Suprapubic skin (tissue), 4 donors: ENCODE results near the gene NADSYN1. TPM values are rescaled to one million over a fixed set of nuclear protein-coding genes. Genes with fewer than 3 reads are reported as not detected.

ENCODE experiments used
- DNase-seq, 2 donors: peaks; one replicate each; pipeline ENCODE4 v3.0.0-alpha.2; 2019; ENCODE audit warnings: low spot score in 2 of 2
- H3K27ac ChIP-seq: fragments of 200-600 bp; sonication (generic); one replicate; pipeline ENCODE4 v1.5.1; 2019
- H3K27me3 ChIP-seq: fragments of 200-600 bp; sonication (generic); one replicate; pipeline ENCODE4 v1.5.1; 2019
- H3K36me3 ChIP-seq: fragments of 200-600 bp; sonication (generic); one replicate; pipeline ENCODE4 v1.5.1; 2019
- H3K4me1 ChIP-seq: fragments of 200-600 bp; sonication (generic); one replicate; pipeline ENCODE4 v1.5.1; 2019
- H3K4me3 ChIP-seq: fragments of 200-600 bp; sonication (generic); one replicate; pipeline ENCODE4 v1.5.1; 2019; ENCODE audit warnings: mild to moderate bottlenecking
- H3K9me3 ChIP-seq: fragments of 200-600 bp; sonication (generic); one replicate; pipeline ENCODE4 v1.5.1; 2019
- EP300 ChIP-seq: sonication (generic); formaldehyde crosslinking; IDR thresholded peaks from one replicate; pipeline ENCODE4 v1.6.1; 2017; ENCODE audit warnings: antibody characterized with exemption
- POLR2A ChIP-seq, 2 donors: fragments of 450-650 bp; IDR thresholded peaks; one replicate each; pipeline ENCODE4 v1.6.1; 2017; ENCODE audit warnings: antibody characterized with exemption in 2 of 2, mild to moderate bottlenecking in 2 of 2, moderate library complexity in 2 of 2
- POLR2AphosphoS5 ChIP-seq, 3 donors: sonication (generic); formaldehyde crosslinking; IDR thresholded peaks; one replicate each; pipeline ENCODE4 v1.6.1; 2017; ENCODE audit warnings: antibody characterized with exemption in 3 of 3
- WGBS: methylation state at CpG from one replicate; pipeline ENCODE4 v1.1.5; 2018; 5-methylcytosine and 5-hydroxymethylcytosine counted together
- total RNA-seq, 4 donors: library from RNA; depleted of rRNA; stranded (reverse); fragments of >200 nt; gene quantifications; one replicate each; pipeline ENCODE4 v1.1.0, GENCODE V29; 2016
- TF ChIP-seq, protein P1 (sequence below), 2 donors: fragments of 200-600 bp in 1 of 2; fragments of 450-650 bp in 1 of 2; sonication (generic) in 1 of 2; IDR thresholded peaks; one replicate each; pipeline ENCODE4 v1.5.1; 2016 to 2019; ENCODE audit warnings: antibody characterized with exemption in 2 of 2, mild to moderate bottlenecking in 1 of 2, moderate library complexity in 1 of 2

Gene NADSYN1
- total RNA-seq, 4 donors from 2014 or later, result 51.5 to 120 (median 61.3) TPM

DNA sequence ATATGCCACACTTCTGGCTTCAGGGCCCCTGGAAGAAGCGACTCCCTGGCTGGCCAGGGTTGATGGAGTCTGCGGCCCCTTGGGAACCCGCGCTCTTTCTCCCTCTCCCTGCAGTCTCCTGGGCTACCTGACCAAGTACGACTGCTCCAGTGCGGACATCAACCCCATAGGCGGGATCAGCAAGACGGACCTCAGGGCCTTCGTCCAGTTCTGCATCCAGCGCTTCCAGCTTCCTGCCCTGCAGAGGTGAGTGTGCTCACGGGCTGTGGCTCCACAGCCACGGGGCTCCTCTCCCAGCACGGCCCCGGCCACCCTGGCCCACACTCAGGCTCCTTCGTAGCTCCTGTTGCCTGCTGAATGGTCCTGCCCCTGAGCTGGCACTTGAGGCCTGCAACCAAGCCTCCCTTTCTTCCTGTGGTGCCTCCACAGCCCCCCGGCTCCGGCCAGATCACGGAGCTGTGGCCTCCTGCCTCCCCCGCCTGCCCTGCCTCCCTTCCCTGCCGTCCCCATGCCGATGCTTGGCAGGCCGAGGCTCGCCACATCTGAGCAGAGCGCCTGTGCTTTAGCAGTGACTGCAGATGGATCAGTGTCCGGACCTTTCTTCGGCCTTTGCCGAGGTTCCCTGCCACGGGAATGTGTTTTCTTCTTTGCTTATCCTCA is 37.9 kb downstream of the NADSYN1 start:
- peak in 1 of 2 donors; percentile 76 for DNase-seq
- H3K36me3 ChIP-seq, result peaks cover 75% of the 10 kb centered on the region

DNA sequence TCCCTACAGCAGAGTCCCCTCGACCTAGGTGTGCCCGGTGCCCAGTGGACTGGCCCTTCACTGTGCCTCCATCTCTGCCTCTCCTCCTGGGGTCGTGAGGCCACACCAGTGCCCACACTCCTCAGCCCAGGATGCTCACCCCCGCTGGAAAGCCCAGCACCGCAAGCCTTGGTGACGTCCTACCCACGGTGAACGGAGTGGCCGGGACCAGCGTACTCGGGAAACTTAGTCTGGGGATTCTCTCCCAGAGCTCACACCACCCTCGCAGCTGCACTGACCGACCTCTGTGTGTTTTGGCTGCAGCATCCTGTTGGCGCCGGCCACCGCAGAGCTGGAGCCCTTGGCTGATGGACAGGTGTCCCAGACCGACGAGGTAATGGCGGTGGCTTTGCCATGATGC is 38.5 kb downstream of the NADSYN1 start:
- TF ChIP-seq EP300 (no peak), POLR2AphosphoS5 (IDR thresholded peaks at IDR 0.05) (no peak), POLR2A (IDR thresholded peaks at IDR 0.05) (no peak)
- TF ChIP-seq, protein P1, sequence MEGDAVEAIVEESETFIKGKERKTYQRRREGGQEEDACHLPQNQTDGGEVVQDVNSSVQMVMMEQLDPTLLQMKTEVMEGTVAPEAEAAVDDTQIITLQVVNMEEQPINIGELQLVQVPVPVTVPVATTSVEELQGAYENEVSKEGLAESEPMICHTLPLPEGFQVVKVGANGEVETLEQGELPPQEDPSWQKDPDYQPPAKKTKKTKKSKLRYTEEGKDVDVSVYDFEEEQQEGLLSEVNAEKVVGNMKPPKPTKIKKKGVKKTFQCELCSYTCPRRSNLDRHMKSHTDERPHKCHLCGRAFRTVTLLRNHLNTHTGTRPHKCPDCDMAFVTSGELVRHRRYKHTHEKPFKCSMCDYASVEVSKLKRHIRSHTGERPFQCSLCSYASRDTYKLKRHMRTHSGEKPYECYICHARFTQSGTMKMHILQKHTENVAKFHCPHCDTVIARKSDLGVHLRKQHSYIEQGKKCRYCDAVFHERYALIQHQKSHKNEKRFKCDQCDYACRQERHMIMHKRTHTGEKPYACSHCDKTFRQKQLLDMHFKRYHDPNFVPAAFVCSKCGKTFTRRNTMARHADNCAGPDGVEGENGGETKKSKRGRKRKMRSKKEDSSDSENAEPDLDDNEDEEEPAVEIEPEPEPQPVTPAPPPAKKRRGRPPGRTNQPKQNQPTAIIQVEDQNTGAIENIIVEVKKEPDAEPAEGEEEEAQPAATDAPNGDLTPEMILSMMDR (IDR thresholded peaks at IDR 0.05), result no peak
- Histone ChIP-seq H3K27ac (no peak overlapping the region), H3K27me3 (no peaks in the 10 kb centered on the region), H3K4me3 (no peak overlapping the region), H3K9me3 (no peaks in the 10 kb centered on the region), H3K4me1 (peaks cover 9% of the 10 kb centered on the region), H3K36me3 (peaks cover 76% of the 10 kb centered on the region)
- peak in 1 of 2 donors; percentile 62 for DNase-seq
- 90% methylated on average over 2 of the region's 19 CpGs for WGBS

More for the DNA sequence above, 37.9 kb downstream of the NADSYN1 start:
- H3K27ac ChIP-seq, result no peak overlapping the region
- 93% methylated on average over 24 of the region's 28 CpGs for WGBS
- TF ChIP-seq POLR2A (IDR thresholded peaks at IDR 0.05) (no peak), EP300 (no peak), POLR2AphosphoS5 (IDR thresholded peaks at IDR 0.05) (no peak)
- TF ChIP-seq, protein P1 (IDR thresholded peaks at IDR 0.05), result no peak
- no peaks in the 10 kb centered on the region for H3K9me3 ChIP-seq
- peaks cover 9% of the 10 kb centered on the region for H3K4me1 ChIP-seq
- no peak overlapping the region for H3K4me3 ChIP-seq
- H3K27me3 ChIP-seq, result no peaks in the 10 kb centered on the region

DNA sequence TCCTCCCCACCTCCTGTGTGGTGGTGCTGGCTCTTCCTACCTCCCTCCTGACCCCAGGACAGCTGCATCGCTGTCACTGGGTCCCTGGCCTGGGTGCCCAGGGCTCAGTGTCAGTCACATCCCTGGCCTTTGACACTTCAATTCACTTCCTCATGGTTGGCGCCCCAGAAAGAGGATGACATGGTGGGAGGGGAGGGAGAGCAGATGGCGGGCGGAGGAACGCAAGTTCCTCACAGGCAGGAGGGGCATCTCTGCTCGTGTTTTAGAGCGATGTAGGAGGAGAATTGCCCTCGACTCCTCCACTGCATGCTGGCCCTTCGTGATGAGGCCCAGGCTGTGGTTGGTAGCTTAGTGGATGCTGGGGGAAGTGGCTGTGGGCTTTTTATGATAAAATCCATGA is 38.9 kb downstream of the NADSYN1 start:
- Histone ChIP-seq H3K27ac (no peak overlapping the region), H3K4me3 (no peak overlapping the region), H3K36me3 (peaks cover 76% of the 10 kb centered on the region), H3K9me3 (no peaks in the 10 kb centered on the region), H3K4me1 (peaks cover 9% of the 10 kb centered on the region), H3K27me3 (no peaks in the 10 kb centered on the region)
- no peak for DNase-seq
- TF ChIP-seq EP300 (no peak), POLR2AphosphoS5 (IDR thresholded peaks at IDR 0.05) (no peak), POLR2A (IDR thresholded peaks at IDR 0.05) (no peak)
- TF ChIP-seq, protein P1 (IDR thresholded peaks at IDR 0.05), result no peak
- WGBS, result 95% methylated on average over 8 of the region's 9 CpGs

DNA sequence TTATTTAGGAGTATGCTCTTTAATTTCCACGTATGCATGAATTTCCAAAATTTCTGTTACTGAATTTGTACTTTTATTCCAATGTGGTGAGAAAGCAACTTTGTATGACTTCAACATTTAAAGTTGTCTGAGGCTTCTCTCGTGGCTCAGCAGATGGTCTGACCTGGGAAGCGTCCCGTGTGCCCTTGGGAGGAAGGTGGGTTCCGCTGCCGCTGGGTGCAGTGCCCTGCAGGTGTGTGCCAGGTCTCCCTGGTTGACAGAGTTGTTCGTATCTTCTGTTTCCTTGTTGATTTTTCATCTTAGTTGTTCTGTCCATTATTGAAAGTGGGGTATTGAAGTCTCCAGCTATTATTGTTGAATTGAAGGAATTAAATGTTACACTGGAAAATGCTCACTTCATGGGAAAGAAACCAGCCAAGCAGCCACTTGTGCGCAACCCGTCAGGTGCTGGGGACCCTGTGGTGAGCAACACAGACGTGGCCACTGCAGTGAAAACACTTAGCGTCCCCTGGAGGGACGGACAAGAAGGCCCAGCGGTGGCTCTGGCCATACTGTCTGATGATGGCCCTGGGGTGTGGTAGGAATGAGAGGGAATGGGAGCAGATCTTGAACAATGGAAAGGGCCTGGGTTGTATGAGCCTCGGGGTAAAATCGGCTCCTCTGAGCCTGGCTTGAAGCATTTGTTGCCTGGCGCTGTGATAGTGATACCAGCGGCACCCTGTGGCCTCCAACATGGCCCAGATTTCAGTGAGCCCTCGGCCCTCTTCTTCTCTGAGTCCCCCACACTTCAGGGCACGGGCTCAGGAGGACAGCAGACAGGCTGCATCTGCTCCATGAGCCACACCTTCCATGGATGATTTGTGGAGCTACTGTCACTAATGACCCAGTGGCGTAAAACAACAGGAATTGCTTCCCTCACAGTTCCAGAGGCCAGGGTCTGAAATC is 42.6 kb downstream of the NADSYN1 start:
- WGBS, result 93% methylated on average over 15 of the region's 20 CpGs
- Histone ChIP-seq H3K36me3 (peaks cover 90% of the 10 kb centered on the region), H3K27me3 (no peaks in the 10 kb centered on the region), H3K27ac (no peak overlapping the region), H3K4me1 (no peaks in the 10 kb centered on the region), H3K9me3 (no peaks in the 10 kb centered on the region), H3K4me3 (no peak overlapping the region)
- TF ChIP-seq POLR2A (IDR thresholded peaks at IDR 0.05), result no peak
- no peak for TF ChIP-seq POLR2AphosphoS5 (IDR thresholded peaks at IDR 0.05)
- TF ChIP-seq, protein P1 (IDR thresholded peaks at IDR 0.05), result no peak
- TF ChIP-seq EP300, result no peak
- DNase-seq, result peak in 1 of 2 donors; percentile 49

DNA sequence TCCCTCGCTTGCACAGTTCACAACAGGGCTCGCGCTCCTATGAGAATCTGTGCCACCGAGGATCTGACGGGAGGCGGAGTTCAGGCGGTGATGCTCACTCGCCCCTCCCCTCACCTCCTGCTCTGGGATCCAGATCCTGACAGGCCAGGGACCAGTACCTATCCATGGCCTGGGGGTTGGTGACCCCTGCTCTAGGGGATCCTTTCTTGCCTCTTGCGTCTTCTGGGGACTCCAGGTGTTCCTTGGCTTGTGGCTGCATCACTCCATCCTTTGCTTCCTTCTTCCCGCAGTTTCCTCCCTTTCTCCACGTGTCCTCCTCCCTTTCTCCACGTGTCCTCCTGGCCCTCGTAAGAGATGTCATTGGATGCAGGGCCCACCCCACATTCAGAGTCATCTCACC is 43.4 kb downstream of the NADSYN1 start:
- no peak for TF ChIP-seq POLR2A (IDR thresholded peaks at IDR 0.05)
- TF ChIP-seq, protein P1 (IDR thresholded peaks at IDR 0.05), result no peak
- no peak for TF ChIP-seq EP300
- TF ChIP-seq POLR2AphosphoS5 (IDR thresholded peaks at IDR 0.05), result no peak
- no peak overlapping the region for H3K4me3 ChIP-seq
- 97% methylated on average over 12 of the region's 13 CpGs for WGBS
- no peak overlapping the region for H3K27ac ChIP-seq
- no peaks in the 10 kb centered on the region for H3K27me3 ChIP-seq
- no peaks in the 10 kb centered on the region for H3K4me1 ChIP-seq
- H3K36me3 ChIP-seq, result peaks cover 90% of the 10 kb centered on the region
- DNase-seq, result peak; percentile 23 to 49
- H3K9me3 ChIP-seq, result no peaks in the 10 kb centered on the region
